IMR-90 (cell line): ENCODE measurements around the gene TRAF1. TPM values are rescaled to one million over a fixed set of nuclear protein-coding genes. Genes with fewer than 3 reads are reported as not detected.

Experiments
- ATAC-seq: fragments of 200-7000 bp; cut with Tn5 transposase; 2 replicates; pipeline ENCODE4 v1.9.1; 2020; ENCODE audit warnings: low read depth, mild to moderate bottlenecking, moderate library complexity
- BruUV-seq: library from RNA; stranded (reverse); fragments of 400-500 nt; replicated peaks from 2 replicates; lab custom pipeline; 2021; lab: Mats Ljungman, UMichigan
- CTCF ChIA-PET: fragments of 300-600 bp; formaldehyde crosslinking; extraction: SDS; loops from one replicate; lab custom pipeline; 2021; ENCODE audit warnings: antibody characterized with exemption; lab: Yijun Ruan, JAX
- POLR2A ChIA-PET: fragments of 300-600 bp; sonication (Branson Sonifier 250); formaldehyde crosslinking; loops from one replicate; lab custom pipeline; 2022; ENCODE audit warnings: antibody characterized with exemption; ENCODE audit not compliant: unreplicated experiment; lab: Charles Lee
- DNase-seq: peaks from one replicate; pipeline ENCODE4 v3.0.0; 2013
- H2AFZ ChIP-seq: replicated peaks from 2 replicates; pipeline ENCODE3; 2013; ENCODE audit warnings: low read length, mild to moderate bottlenecking; ENCODE audit not compliant: poor library complexity
- H2AK5ac ChIP-seq: 2 replicates; pipeline ENCODE4 v1.6.1; 2013; ENCODE audit warnings: low read depth, low read length, inconsistent platforms
- H2AK9ac ChIP-seq: replicated peaks from 2 replicates; pipeline ENCODE3; 2013; ENCODE audit warnings: mild to moderate bottlenecking, low read depth, low read length, moderate library complexity; ENCODE audit not compliant: poor library complexity
- H2BK120ac ChIP-seq: 2 replicates; pipeline ENCODE4 v1.6.1; 2013; ENCODE audit warnings: low read depth, low read length, inconsistent platforms
- H2BK15ac ChIP-seq: 3 replicates; pipeline ENCODE4 v1.6.1; 2013; ENCODE audit warnings: low read depth, low read length, inconsistent platforms
- H2BK20ac ChIP-seq: 2 replicates; pipeline ENCODE4 v1.6.1; 2013; ENCODE audit warnings: low read depth, mild to moderate bottlenecking, inconsistent platforms, low read length, moderate library complexity
- H2BK5ac ChIP-seq: 2 replicates; pipeline ENCODE4 v1.6.1; 2013; ENCODE audit warnings: mild to moderate bottlenecking, low read depth, low read length, inconsistent platforms; ENCODE audit not compliant: poor library complexity, severe bottlenecking
- H3K14ac ChIP-seq: replicated peaks from 2 replicates; pipeline ENCODE4 v1.6.1; 2013; ENCODE audit warnings: low read depth, low read length, inconsistent platforms
- H3K18ac ChIP-seq: 2 replicates; pipeline ENCODE4 v1.6.1; 2013; ENCODE audit warnings: low read depth, low read length, control low read depth
- H3K23ac ChIP-seq: 2 replicates; pipeline ENCODE4 v1.6.1; 2013; ENCODE audit warnings: low read depth, low read length, inconsistent platforms
- H3K27ac ChIP-seq: 2 replicates; pipeline ENCODE4 v1.5.1; 2013; ENCODE audit warnings: mild to moderate bottlenecking, control low read depth, low read length; ENCODE audit not compliant: insufficient read depth
- H3K27me3 ChIP-seq: 2 replicates; pipeline ENCODE4 v1.6.1; 2013; ENCODE audit warnings: low read length; ENCODE audit not compliant: control insufficient read depth, insufficient read depth
- H3K36me3 ChIP-seq: 2 replicates; pipeline ENCODE4 v1.6.1; 2013; ENCODE audit warnings: low read length, mixed read lengths; ENCODE audit not compliant: control insufficient read depth, insufficient read depth
- H3K4ac ChIP-seq: 2 replicates; pipeline ENCODE4 v1.6.1; 2013; ENCODE audit warnings: low read depth, low read length, inconsistent platforms
- H3K4me1 ChIP-seq: 2 replicates; pipeline ENCODE4 v1.6.1; 2013; ENCODE audit warnings: low read length, mixed read lengths; ENCODE audit not compliant: control insufficient read depth, insufficient read depth
- H3K4me2 ChIP-seq: 2 replicates; pipeline ENCODE4 v1.6.1; 2013; ENCODE audit warnings: low read depth, mild to moderate bottlenecking, control low read depth, low read length, moderate library complexity
- H3K4me3 ChIP-seq: 2 replicates; pipeline ENCODE4 v1.5.1; 2013; ENCODE audit warnings: low read depth, mild to moderate bottlenecking, control low read depth, low read length, moderate library complexity; ENCODE audit not compliant: insufficient read depth
- H3K56ac ChIP-seq: 2 replicates; pipeline ENCODE4 v1.6.1; 2013; ENCODE audit warnings: low read length, inconsistent platforms; ENCODE audit not compliant: insufficient read depth; ENCODE audit errors: extremely low read depth
- H3K79me1 ChIP-seq, 2 experiments: 2 replicates each; pipeline ENCODE4 v1.6.1; 2013; ENCODE audit warnings: low read length in 2 of 2, inconsistent platforms in 1 of 2, low read depth in 1 of 2
- H3K9ac ChIP-seq: 2 replicates; pipeline ENCODE4 v1.6.1; 2013; ENCODE audit warnings: low read depth, low read length, control low read depth
- H3K9me1 ChIP-seq: 2 replicates; pipeline ENCODE4 v1.6.1; 2013; ENCODE audit warnings: low read length, inconsistent platforms; ENCODE audit not compliant: insufficient read depth
- H3K9me3 ChIP-seq: 2 replicates; pipeline ENCODE4 v1.6.1; 2013; ENCODE audit warnings: low read length; ENCODE audit not compliant: control insufficient read depth, insufficient read depth
- H4K20me1 ChIP-seq: 2 replicates; pipeline ENCODE4 v1.6.1; 2013; ENCODE audit warnings: low read length, inconsistent platforms; ENCODE audit not compliant: insufficient read depth
- H4K5ac ChIP-seq: 2 replicates; pipeline ENCODE4 v1.6.1; 2013; ENCODE audit warnings: mild to moderate bottlenecking, low read depth, low read length, control low read depth
- H4K8ac ChIP-seq, 2 experiments: 2 replicates each; pipeline ENCODE4 v1.6.1; 2013; ENCODE audit warnings: low read depth in 2 of 2, low read length in 2 of 2, control low read depth in 1 of 2, inconsistent platforms in 1 of 2
- H4K91ac ChIP-seq: 2 replicates; pipeline ENCODE4 v1.6.1; 2013; ENCODE audit warnings: low read depth, low read length, inconsistent platforms; ENCODE audit not compliant: insufficient read depth
- BHLHE40 ChIP-seq: fragments of 150-350 bp; IDR thresholded peaks from 2 replicates; pipeline ENCODE4 v1.6.1; 2016; ENCODE audit warnings: mild to moderate bottlenecking, low read depth, low read length
- CEBPB ChIP-seq: IDR thresholded peaks from 2 replicates; pipeline ENCODE4 v1.6.1; 2012; ENCODE audit warnings: low read depth, low read length, improper control_type of control experiment
- FOS ChIP-seq: fragments of 150-350 bp; IDR thresholded peaks from 2 replicates; pipeline ENCODE4 v1.6.1; 2016; ENCODE audit warnings: low read depth, low read length
- MAFK ChIP-seq: IDR thresholded peaks from 2 replicates; pipeline ENCODE4 v1.6.1; 2012; ENCODE audit warnings: low read depth, low read length, improper control_type of control experiment
- MAZ ChIP-seq: IDR thresholded peaks from 2 replicates; pipeline ENCODE4 v1.6.1; 2012; ENCODE audit warnings: low read depth, mild to moderate bottlenecking, low read length, improper control_type of control experiment, moderate library complexity, borderline replicate concordance
- MXI1 ChIP-seq: IDR thresholded peaks from 2 replicates; pipeline ENCODE4 v1.6.1; 2012; ENCODE audit warnings: low read depth, mild to moderate bottlenecking, low read length, moderate library complexity, borderline replicate concordance
- POLR2A ChIP-seq: IDR thresholded peaks from 2 replicates; pipeline ENCODE4 v1.6.1; 2012; ENCODE audit warnings: mild to moderate bottlenecking, low read depth, low read length
- RAD21 ChIP-seq: IDR thresholded peaks from 2 replicates; pipeline ENCODE4 v1.6.1; 2012; ENCODE audit warnings: low read length, improper control_type of control experiment
- RFX5 ChIP-seq: IDR thresholded peaks from 2 replicates; pipeline ENCODE4 v1.8.0; 2012; ENCODE audit warnings: low read depth, mild to moderate bottlenecking, low read length, moderate library complexity
- SMC3 ChIP-seq: fragments of 150-350 bp; IDR thresholded peaks from 2 replicates; pipeline ENCODE4 v1.6.1; 2016; ENCODE audit warnings: low read depth, mild to moderate bottlenecking, antibody characterized with exemption, low read length, moderate library complexity
- WGBS, 2 experiments: methylation state at CpG; one replicate each; pipeline versions ENCODE4 v1.1.5 to v1.1.7; 2013; ENCODE audit warnings: missing lambda C conversion rate in 2 of 2; ENCODE audit not compliant: insufficient read length in 1 of 2; ENCODE audit errors: extremely low coverage in 2 of 2; 5-methylcytosine and 5-hydroxymethylcytosine counted together
- dilution Hi-C: fragments of 300-500 bp; cut with HindIII; formaldehyde crosslinking; loops from one replicate; pipeline ENCODE4 v1.14.3; 2018; ENCODE audit warnings: low sequenced_read_pairs; ENCODE audit not compliant: unreplicated experiment
- in situ Hi-C: fragments of 300-500 bp; cut with MboI; formaldehyde crosslinking; loops from 3 replicates; pipeline ENCODE4 v1.14.3; 2019; ENCODE audit warnings: low sequenced_read_pairs, inconsistent platforms, mixed read lengths
- intact Hi-C: fragments of 100-400 bp; cut with micrococcal nuclease; formaldehyde crosslinking; loops from 2 replicates; pipeline ENCODE4 v1.10.0; 2022
- polyA plus RNA-seq, 3 experiments: library from polyadenylated mRNA; depleted of rRNA; stranded (reverse); fragments of >200 nt; gene quantifications; 2 replicates each; pipeline ENCODE4 v1.2.3, GENCODE V29; 2012; ENCODE audit warnings: low replicate concordance in 1 of 3
- total RNA-seq: library from RNA; depleted of rRNA; stranded (reverse); fragments of >200 nt; gene quantifications from 2 replicates; pipeline ENCODE4 v1.2.3, GENCODE V29; 2012
- TF ChIP-seq, protein P1 (sequence below): fragments of 150-350 bp; IDR thresholded peaks from 2 replicates; pipeline ENCODE4 v1.6.1; 2016; ENCODE audit warnings: low read depth, mild to moderate bottlenecking, low read length, moderate library complexity, borderline replicate concordance
- TF ChIP-seq, protein P2 (sequence below): fragments of 150-350 bp; IDR thresholded peaks from 2 replicates; pipeline ENCODE4 v1.6.1; 2017; ENCODE audit warnings: mild to moderate bottlenecking, antibody characterized with exemption, low read length, low read depth
- TF ChIP-seq, protein P3 (sequence below): conservative IDR thresholded peaks from 2 replicates; pipeline ENCODE4 v1.5.1; 2012; ENCODE audit warnings: mild to moderate bottlenecking, low read depth, low read length, improper control_type of control experiment

Gene TRAF1
- total and polyA plus RNA-seq, 2 of the 4 experiments (the other 2 are of a cell fraction), result 3.9 to 4.1 TPM

DNA sequence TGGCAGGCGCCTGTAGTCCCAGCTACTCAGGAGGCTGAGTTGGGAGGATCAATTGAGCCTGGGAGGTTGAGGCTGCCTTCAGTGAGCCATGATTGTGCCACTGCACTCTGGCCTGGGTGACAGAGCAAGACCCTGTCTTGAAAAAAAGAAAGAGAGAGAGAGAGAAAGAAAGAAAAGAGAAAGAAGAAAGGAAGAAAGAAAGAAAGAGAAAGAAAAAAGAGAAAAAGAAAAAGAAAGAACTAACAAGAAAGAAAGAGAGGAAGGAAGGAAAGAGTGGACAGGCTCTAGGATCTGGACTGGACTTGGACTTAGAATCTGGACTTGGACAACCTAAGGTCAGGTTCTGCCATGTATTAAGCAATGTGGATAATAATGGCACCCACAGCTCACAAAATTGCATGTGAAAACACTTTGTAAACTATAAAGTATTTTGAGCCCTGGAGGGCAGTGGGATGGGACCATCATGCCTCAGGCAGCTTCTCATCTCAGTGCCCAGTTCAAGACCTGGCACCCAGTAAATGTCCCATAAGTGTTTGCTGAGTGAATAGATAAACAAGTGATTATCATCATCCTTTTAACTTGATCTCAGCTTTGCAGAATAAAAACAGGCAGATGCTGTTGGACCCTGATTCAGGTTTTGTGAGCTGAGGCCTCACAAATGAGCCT is 36.9 kb downstream of the TRAF1 start:
- Histone ChIP-seq H3K9ac (no peak overlapping the region), H3K14ac (no peak overlapping the region), H2AK9ac (no peak overlapping the region), H3K4me2 (no peak overlapping the region), H2AFZ (no peak overlapping the region), H4K5ac (no peak overlapping the region), H3K4ac (no peak overlapping the region), H3K27me3 (no peaks in the 10 kb centered on the region; the same call in 1 of the 2 replicates), H4K8ac (no peak overlapping the region), H3K56ac (no peak overlapping the region), H3K4me3 (no peak overlapping the region), H2BK15ac (no peak overlapping the region), H2BK120ac (no peak overlapping the region), H3K9me3 (no peaks in the 10 kb centered on the region), H2BK20ac (no peak overlapping the region), H3K9me1 (0 out of 2 replicates have a peak, but pooled peaks cover 3% of the 10 kb centered on the region), H4K20me1 (no peaks in the 10 kb centered on the region; the same call in 1 of the 2 replicates), H3K18ac (no peak overlapping the region), H2BK5ac (no peak overlapping the region), H3K79me1 (no peaks in the 10 kb centered on the region), H2AK5ac (no peak overlapping the region), H3K27ac (no peak overlapping the region), H3K4me1 (peaks cover 4% of the 10 kb centered on the region; the same call in 1 of the 2 replicates), H4K91ac (no peak overlapping the region), H3K36me3 (no peaks in the 10 kb centered on the region), H3K23ac (no peak overlapping the region)
- BruUV-seq, result no TSS peak
- intact Hi-C loops (no loop called here), dilution Hi-C loops (no loop called here), in situ Hi-C loops (no loop called here)
- no peak for TF ChIP-seq BHLHE40
- TF ChIP-seq, protein P1, sequence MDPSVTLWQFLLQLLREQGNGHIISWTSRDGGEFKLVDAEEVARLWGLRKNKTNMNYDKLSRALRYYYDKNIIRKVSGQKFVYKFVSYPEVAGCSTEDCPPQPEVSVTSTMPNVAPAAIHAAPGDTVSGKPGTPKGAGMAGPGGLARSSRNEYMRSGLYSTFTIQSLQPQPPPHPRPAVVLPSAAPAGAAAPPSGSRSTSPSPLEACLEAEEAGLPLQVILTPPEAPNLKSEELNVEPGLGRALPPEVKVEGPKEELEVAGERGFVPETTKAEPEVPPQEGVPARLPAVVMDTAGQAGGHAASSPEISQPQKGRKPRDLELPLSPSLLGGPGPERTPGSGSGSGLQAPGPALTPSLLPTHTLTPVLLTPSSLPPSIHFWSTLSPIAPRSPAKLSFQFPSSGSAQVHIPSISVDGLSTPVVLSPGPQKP, result no peak
- no peak for TF ChIP-seq SMC3
- no peak for TF ChIP-seq RAD21
- no peak for TF ChIP-seq MXI1
- no peak for TF ChIP-seq CEBPB
- no peak for TF ChIP-seq MAFK
- TF ChIP-seq, protein P2, sequence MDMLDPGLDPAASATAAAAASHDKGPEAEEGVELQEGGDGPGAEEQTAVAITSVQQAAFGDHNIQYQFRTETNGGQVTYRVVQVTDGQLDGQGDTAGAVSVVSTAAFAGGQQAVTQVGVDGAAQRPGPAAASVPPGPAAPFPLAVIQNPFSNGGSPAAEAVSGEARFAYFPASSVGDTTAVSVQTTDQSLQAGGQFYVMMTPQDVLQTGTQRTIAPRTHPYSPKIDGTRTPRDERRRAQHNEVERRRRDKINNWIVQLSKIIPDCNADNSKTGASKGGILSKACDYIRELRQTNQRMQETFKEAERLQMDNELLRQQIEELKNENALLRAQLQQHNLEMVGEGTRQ, result no peak
- no peak for TF ChIP-seq POLR2A
- TF ChIP-seq, protein P3, sequence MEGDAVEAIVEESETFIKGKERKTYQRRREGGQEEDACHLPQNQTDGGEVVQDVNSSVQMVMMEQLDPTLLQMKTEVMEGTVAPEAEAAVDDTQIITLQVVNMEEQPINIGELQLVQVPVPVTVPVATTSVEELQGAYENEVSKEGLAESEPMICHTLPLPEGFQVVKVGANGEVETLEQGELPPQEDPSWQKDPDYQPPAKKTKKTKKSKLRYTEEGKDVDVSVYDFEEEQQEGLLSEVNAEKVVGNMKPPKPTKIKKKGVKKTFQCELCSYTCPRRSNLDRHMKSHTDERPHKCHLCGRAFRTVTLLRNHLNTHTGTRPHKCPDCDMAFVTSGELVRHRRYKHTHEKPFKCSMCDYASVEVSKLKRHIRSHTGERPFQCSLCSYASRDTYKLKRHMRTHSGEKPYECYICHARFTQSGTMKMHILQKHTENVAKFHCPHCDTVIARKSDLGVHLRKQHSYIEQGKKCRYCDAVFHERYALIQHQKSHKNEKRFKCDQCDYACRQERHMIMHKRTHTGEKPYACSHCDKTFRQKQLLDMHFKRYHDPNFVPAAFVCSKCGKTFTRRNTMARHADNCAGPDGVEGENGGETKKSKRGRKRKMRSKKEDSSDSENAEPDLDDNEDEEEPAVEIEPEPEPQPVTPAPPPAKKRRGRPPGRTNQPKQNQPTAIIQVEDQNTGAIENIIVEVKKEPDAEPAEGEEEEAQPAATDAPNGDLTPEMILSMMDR, result no peak
- TF ChIP-seq RFX5, result no peak
- TF ChIP-seq MAZ, result no peak
- no peak for TF ChIP-seq FOS
- ATAC-seq (no peak), DNase-seq (no peak)
- 100% methylated on average over 1 of the region's 1 CpG; no CpG with 5 or more reads in 1 of the 2 experiments for WGBS, 2 experiments
- ChIA-PET POLR2A (no interaction called here), CTCF (no interaction called here)
